HG03457 (cell line): ENCODE data around the gene MRPL34.
A peak's percentile ranks its signal among the peaks of the same experiment; 100 is the strongest.
"Not testable (repeated sequence)": the region's sequence is repeated elsewhere in the genome, so short reads cannot be mapped to it uniquely, and the experiment has no call there.

Experiments
- ATAC-seq: cut with Tn5 transposase; IDR thresholded peaks from one replicate; pipeline ENCODE4 v1.9.1; 2021; ENCODE audit warnings: moderate number of reproducible peaks; ENCODE audit not compliant: unreplicated experiment

Gene MRPL34

GRCh38 chr19:17305517-17306284, at the start of gene MRPL34:
MRPL34 (plus strand) TSS chr19:17305872; CDS start chr19:17305893, 21 bp downstream.
- ATAC-seq: peak; percentile 51

GRCh38 chr19:17256130-17256529, 49.5 kb upstream of the MRPL34 start:
- no peak for ATAC-seq

GRCh38 chr19:17259118-17259780, 46.4 kb upstream of the MRPL34 start:
- no peak for ATAC-seq

- no peak for ATAC-seq
Observed at GRCh38 chr19:17259934-17260333, 45.7 kb upstream of the MRPL34 start.

- ATAC-seq: peak; percentile 58
Observed at GRCh38 chr19:17260842-17261325, 44.8 kb upstream of the MRPL34 start.

GRCh38 chr19:17262557-17262956, 43.1 kb upstream of the MRPL34 start:
- no peak for ATAC-seq

- no peak for ATAC-seq
Observed at GRCh38 chr19:17263712-17264640, 41.7 kb upstream of the MRPL34 start.

GRCh38 chr19:17264641-17264979, 41.1 kb upstream of the MRPL34 start, which contains the start of gene USHBP1:
USHBP1 (minus strand) TSS chr19:17264745; CDS start chr19:17264299, 446 bp downstream.
- no peak for ATAC-seq

- no peak for ATAC-seq
Observed at GRCh38 chr19:17266026-17266425, 39.6 kb upstream of the MRPL34 start.

GRCh38 chr19:17266589-17266974, 39.1 kb upstream of the MRPL34 start:
- ATAC-seq: no peak

GRCh38 chr19:17266975-17267788, 38.5 kb upstream of the MRPL34 start, which contains the start of gene BABAM1:
BABAM1 (plus strand) TSS chr19:17267443; CDS start chr19:17268807, 1,364 bp downstream.
- ATAC-seq: peak; percentile 74

GRCh38 chr19:17268754-17269153, 36.9 kb upstream of the MRPL34 start:
- no peak for ATAC-seq

- ATAC-seq: not testable (repeated sequence)
Observed at GRCh38 chr19:17274892-17275291, 30.8 kb upstream of the MRPL34 start.

- ATAC-seq: no peak
Observed at GRCh38 chr19:17275441-17276175, 30.1 kb upstream of the MRPL34 start.

- no peak for ATAC-seq
Observed at GRCh38 chr19:17279436-17279835, 26.2 kb upstream of the MRPL34 start.

GRCh38 chr19:17281391-17282304, 24.0 kb upstream of the MRPL34 start, which contains the start of gene ANKLE1:
ANKLE1 (plus strand) TSS chr19:17281901; CDS start chr19:17281921, 20 bp downstream.
- ATAC-seq: no peak

GRCh38 chr19:17282488-17283125, 23.1 kb upstream of the MRPL34 start:
- no peak for ATAC-seq

GRCh38 chr19:17283504-17283996, 22.1 kb upstream of the MRPL34 start:
- no peak for ATAC-seq
